GM21360 (cell line): ENCODE data around the gene EML4.
"Not testable (repeated sequence)": the region's sequence is repeated elsewhere in the genome, so short reads cannot be mapped to it uniquely, and the experiment has no call there.

Experiments used
- ATAC-seq: cut with Tn5 transposase; IDR thresholded peaks from one replicate; pipeline ENCODE4 v1.9.1; 2021; ENCODE audit warnings: mild to moderate bottlenecking, moderate library complexity; ENCODE audit not compliant: unreplicated experiment

Gene EML4

DNA sequence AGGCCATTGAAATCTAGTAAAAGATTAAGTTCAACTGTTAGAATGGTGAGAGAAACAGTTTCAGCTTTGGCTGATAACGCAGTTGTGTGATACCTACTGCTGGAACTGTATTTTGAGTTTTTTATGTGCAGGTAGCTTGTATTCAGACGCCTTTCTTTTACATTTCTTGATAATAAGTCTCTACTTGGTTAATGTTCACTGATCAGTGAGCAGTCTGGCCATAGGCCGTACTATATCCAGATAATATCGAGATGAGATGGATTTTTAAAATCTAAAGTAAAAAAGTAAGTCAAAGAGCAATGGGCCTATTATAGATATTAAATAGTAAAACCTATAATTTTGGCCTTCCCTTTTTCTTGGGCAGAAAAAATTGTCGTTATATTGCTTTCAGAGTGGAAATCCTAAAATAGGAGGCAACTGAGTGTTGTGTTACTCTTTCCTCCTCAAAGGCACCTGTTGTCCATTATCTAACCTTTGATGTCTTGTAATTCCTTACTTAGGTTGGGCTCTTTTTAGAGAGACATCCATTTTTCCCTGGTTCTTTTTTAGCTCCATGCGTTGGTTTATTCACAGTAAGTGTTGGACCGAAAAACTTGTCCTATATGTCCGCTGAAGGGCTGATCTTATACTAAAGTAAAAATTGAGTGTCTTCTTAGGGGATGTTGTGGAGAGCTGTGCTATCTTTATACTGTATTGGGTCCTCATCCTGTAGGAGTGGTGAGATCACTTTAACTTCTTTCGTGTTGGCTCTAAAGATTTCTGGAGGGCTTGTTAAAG, 1.7 kb downstream of the EML4 start:
- no peak for ATAC-seq

DNA sequence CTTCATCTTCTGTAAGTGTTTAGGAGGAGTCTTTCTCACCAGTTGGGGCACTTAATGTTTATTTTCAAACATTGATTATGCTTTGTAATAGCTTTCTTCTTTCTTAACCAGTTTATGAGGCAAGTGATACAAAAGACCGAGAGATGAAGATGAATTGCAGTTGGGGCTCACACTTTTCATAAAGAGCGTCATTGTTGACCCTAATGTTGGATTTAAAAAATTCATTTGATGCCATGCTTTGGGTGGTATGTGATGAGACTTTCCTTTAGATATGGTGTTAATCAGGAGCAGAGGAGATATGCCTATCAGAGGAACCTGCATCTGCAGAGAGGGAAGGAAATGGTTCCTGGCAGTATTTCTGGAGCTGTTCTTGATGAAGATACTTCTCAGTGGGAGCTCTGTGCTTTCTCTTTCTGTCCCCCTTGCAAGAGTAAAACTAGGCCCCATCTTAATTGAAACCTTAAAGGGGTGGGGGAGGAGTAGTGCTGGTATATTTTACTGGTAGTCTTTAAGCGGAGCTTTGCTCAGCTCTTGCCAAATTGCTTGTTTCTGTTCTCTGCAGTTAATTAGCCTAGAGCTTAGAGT, 2.3 kb downstream of the EML4 start:
- no peak for ATAC-seq

DNA sequence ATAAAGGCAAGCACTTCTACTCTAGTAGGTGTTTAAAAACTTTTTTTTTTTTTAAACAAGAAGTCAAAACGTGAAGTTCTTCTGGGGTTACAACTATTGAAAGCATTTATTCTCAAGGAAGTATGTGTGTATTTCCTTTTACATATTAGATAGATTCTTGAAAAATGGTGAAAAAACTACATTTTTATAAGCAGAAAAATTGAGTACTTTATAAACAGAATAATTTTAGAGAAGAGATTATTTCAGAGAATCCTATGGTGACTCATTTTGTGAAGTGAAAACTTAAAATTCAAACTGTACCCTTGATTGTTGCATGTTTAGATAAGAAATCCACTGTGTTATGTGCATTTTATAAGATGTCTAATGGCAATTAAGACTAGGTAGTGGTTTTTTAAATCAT, 2.9 kb downstream of the EML4 start:
- ATAC-seq: no peak

DNA sequence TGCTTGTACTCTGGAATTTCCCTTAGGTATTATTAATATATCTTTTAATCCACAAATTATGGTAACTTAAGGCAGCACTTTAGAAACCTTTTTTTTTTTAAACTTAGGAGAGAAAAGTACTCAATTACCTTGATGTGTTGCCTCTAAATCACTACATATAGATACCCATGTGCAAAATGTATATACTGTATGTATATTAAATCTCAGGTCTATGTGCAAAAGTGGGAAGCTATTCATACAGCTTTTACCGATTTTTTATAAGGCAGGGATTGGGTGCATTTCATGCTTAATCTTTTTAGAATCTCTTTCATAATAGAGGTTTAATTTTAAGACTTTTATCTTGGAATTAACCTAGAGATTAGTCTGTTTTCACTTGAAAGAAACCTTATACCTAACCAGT, 3.4 kb downstream of the EML4 start:
- no peak for ATAC-seq

DNA sequence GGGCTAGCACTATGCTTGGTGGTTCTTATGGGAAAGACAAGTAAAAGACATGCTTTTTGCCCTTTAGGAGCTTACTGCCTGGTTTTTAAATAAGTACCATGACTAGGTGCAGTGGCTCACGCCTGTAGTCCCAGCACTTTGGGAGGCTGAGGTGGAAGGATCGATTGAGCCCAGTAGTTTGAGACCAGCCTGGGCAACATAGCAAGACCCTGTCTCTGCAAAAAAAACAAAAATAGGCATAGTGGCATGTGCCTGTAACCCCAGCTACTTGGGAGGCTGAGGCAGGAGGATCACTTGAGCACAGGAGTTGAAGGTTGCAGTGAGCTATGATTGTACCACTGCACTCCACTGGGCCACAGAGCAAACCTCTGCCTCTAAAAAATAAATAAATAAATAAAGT, 4.3 kb downstream of the EML4 start:
- not testable (repeated sequence) for ATAC-seq

DNA sequence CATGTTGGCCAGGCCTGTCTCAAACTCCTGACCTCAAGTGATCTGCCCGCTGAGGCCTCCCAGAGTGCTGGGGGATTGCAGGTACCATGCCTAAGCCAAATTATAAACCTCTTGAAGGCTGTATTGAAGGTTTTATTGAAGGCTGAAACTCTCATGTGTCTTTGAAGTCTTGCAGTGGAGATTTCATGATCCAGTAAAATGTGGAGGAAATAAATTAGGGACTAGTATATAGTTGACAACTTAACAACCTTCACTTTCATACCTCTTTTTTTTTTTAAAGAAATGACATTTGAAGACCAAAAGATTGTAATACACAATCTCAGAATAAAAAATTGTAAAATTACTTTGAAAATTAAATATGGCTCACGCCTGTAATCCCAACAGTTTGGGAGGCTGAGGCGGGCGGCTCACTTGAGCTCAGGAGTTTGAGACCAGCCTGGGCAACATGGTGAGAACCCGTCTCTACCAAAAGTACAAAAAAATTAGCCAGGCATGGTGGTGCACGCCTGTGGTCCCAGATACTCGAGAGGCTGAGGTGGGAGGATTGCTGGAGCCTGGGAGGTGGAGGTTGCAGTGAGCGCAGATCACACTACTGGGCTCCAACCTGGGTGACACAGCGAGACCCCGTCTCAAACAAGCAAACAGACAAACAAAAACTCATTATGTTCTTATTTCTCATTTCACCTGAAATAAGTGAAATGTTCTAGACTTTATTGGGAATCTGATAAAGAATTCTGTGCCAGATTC, 8.0 kb downstream of the EML4 start:
- no peak for ATAC-seq

DNA sequence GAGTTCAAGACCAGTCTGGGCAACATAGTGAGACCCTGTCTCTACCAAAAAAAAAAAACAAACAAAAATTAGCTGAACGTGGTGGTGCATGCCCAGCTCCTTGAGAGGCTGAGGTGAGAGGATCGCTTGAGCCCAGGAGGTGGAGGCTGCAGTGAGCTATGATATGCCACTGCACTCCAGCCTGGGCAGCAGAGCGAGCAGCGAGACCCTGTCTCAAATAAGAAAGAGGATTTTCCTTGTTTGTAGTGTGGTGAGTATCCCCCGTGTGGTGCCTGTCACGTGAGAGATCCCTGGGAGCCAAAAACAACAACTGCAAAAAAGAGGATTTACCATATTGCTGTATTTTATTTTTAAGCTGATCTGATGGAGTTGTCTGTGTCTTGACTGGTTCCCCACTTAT, 9.2 kb downstream of the EML4 start:
- no peak for ATAC-seq

DNA sequence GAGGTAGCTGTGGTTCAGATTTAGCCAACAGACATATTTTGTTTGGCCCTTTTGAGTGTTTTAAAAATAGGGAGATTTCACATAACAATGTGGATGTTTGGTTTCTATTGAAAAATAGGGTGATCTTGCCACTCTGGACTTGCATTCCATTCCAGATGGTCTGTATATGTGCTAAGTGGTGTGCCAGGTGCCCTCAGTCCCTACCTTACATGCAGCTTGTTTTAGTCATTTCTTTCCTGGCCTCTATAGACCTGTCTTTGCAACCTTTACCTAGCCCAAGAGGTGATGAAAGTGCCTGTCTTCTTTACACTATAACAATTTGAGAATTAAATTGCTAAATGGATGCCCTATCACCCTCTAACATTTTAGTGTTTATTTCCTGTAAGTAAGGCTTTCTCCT, 11.1 kb downstream of the EML4 start:
- ATAC-seq: no peak

DNA sequence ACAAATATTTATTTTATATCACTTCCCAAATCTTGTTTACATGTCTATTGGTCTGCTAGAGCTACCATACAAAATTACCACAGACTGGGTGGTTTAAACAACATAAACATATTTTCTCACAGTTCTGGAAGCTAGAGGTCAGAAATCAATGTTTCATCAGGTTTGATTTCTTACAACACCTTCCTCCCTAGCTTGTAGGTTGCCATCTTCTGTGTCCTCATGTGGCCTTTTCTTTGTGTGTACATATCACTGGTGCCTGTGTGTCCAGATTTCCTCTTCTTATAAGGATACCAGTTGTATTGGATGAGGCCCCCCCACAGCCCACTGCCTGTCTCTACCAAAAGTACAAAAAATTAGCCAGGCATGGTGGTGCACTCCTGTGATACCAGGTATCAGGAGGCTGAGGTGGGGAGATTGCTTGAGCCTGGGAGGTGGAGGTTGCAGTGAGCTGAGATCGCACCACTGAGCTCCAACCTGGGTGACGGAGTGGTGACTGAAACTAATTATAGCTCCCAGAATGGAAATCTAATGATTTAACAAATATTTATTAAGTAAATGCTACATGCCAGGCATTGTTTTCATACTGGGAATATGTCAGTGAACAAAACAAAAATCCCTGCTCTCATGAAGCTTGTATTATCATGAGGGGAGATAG, 13.6 kb downstream of the EML4 start:
- ATAC-seq: no peak

DNA sequence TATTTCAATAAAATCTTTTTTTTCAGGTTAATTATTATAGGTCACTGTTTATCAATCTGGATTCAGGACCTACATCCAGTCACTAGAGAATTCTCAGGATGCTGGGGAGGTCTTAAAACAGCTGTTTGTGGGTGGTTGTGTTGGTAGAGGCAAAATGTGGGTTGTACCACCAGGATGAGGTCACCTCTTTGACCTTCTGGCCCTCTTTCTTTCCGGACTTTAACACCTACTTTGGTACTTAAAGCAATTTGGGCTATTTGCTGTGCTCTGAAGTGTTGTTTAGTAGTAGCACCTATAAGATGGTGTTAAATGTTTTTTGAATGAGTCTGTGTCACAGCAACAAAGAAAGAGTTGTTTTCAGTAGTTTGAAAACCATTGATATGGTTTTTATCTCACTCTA, 14.6 kb downstream of the EML4 start:
- no peak for ATAC-seq

DNA sequence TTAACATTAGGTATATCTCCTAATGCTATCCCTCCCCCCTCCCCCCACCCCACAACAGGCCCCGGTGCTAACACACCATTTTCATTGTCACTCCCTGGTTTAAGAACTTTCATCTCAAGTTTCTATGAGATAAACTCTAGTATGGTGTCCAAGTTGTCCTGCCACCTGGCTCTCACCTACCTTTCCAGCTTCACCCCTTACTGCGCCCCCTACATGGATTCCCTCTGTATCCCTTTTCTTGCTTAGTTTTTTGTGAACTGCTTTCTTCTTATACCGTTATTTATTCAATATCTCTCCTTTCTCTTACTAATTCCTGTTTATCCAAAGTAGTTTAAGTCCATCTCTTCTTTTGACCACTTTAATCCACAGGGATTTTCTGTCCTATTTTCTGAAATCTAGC, 15.2 kb downstream of the EML4 start:
- no peak for ATAC-seq

DNA sequence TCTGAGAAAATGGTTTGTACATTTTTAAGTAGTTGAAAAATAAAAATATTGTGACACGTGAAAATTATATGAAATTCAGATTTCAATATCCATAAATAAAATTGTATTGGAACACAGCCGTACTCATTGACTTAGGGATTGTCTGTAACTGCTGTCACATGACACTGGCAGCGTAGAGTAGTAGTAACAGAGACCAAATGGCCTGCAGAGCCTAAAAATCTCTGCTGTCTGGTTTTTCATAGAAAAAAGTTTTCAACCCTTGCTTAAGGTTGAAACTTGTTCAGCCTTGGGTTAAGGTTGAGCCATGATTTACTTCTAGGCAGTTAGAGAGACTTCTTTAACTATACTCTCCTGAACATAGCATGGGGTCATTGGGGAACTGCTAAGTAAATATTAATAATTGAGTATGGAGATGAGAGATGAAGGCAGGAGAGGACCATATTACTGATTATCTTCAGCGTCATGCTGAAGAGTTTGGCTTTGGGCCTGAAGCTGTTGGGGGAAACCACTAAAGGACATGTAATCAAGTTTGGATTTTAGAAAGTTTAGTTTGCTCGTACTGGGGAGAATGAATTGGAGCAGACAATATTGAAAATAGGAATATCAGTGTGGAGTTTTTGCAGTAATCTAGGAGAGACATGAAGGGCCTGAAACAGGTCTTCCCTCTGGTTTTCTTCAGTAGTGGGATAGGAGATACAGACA, 16.2 kb downstream of the EML4 start:
- no peak for ATAC-seq

DNA sequence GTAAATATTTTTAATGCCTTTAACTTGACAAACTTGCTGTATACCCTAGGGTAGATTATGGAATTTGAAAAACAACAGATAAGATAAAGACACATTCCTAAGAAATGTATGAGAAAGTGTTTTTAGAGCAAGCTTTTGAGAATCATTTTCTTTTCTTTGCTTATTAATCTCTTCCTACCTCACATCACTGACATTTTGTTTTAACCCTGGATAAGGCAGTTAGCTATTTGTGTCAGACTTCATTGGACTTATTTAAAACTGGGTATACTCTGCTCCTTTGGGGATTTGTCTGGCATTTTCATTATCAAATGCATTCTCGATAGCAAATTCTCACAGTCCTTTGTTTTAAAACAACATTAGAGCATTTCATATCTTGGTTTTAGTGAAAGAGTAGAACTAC, 17.2 kb downstream of the EML4 start:
- no peak for ATAC-seq

DNA sequence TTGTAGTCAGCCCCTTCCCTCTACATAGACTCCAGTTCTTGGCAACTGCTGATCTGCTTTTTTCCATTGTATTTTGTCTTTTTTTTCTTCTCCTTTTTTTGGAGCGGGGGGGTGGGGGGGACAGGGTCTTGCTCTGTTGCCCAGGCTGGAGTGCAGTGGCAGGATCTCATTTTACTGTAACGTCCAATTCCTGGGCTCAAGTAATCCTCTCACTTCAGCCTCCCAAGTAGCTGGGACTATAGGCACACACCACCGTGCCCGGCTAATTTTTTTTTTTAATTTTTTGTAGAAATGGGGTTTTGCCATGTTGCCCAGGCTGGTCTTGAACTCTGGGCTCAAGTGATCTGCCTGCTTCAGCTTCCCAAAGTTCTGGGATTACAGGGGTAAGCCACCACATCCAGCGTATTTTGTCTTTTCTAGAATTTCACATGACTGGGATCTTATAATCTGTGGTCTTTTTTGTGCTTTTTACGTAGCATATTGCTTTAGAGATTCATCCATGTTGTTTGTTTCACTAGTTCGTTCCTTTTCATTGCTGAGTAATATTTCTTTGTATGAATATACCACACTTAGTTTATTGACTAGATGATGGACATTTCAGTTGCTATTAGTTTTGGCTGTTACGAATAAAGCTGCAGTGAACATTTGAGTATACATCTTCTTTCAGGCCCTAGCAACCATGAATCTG, 17.9 kb downstream of the EML4 start:
- ATAC-seq: no peak

DNA sequence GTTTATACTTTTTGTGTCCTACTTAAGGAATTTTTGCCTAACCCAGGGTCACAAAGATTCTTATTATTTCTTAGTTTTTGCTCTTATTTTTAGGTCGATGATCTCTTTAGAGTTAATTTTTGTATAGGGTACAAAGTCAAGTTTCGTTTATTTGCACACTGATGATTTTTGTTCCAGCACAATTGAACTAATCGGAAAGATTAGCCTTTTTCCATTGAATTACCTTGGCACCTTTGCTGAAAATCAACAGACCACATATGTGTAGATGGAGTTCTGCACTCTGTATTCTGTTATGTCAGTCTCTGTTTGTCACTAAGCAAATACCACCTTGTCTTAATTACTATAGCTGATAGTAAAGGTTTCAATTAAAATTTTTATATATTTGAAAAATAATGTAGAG, 18.7 kb downstream of the EML4 start:
- ATAC-seq: no peak

DNA sequence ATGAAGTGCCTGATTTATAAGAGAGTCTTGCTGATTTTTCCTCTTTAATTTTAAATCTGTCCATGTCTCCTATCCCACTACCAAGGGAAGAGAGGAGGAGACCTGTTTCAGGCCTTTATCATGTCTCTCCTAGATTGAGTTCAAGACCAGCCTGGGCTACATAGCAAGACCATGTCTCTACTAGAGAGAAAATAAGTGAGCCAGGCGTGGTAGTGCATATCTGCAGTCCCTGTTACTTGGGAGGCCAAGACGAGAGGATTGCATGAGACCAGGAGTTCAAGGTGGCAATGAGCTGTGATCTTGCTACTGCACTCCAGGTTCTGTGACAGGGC, 20.0 kb downstream of the EML4 start:
- ATAC-seq: no peak

DNA sequence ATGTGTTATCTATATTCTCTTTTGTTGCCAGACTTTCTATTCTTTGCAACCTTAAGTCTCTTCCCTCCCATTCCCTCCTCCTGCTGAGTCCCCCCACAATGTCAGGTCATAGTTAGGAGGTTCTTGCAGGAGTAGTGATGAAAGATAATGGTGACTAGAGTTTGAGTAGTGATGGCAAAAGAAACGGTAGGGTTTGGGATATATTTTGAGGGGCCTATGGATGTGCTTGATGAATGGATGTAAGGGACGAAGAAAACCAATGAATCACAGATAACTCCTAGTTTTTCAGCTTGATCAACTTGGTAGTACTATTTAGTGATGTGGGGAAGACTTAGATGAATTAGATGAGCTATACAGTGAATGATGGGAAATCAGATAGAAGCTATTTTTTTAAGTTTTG, 21.0 kb downstream of the EML4 start:
- no peak for ATAC-seq

DNA sequence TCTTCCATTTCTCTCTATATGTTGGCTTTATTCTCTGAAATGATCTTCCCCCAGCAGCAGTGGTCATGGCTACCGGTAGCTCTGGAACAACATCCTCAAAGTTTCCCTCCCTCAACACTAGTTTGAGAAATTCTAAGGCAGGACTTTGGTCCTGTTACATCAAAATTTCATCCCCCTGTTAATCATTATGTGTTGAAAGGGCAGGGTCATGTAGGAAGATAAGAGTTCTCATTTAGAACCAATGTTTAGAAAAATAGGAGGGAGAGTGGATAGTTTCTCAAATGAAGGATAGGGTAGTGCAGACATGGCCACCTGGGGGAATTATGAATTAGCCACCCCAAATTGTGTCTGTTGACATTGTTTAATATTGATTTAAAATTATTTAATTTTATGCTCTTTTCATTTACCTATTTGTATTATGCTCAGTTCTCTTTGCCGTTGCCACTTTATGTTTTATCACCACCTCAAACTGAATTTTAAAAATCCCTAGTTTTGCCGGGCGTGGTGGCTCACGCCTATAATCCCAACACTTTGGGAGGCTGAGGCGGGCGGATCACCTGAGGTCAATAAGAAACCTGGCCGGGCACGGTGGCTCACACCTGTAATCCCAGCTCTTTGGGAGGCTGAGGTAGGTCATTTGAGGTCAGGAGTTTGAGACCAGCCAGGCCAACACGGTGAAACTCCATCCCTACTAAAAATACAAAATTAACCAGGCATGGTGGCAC, 22.3 kb downstream of the EML4 start:
- ATAC-seq: no peak

DNA sequence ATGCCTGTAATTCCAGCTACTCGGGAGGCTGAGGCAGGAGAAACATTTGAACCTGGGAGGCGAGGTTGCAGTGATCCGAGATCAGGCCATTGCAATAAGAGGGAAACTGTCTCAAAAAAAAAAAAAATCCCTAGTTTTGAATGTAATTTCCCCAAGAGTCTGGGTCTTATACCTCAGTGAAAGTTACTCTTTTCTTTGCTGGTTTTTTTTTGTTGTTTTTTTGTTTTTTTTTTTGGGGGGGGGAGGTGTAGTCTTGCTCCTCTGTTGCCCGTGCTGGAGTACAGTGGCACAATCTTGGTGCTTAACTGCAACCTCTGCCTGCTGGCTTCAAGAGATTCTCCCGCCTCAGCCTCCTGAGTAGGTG, 22.8 kb downstream of the EML4 start:
- ATAC-seq: no peak
